ENCODE data around the gene TRIM63. TPM values are rescaled to one million over a fixed set of nuclear protein-coding genes. Genes with fewer than 3 reads are reported as not detected.
A peak's percentile ranks its signal among the peaks of the same experiment; 100 is the strongest.

TRIM63 gene
- polyA plus RNA-seq, 1 of the 3 experiments (the other 2 are of a cell fraction), result not detected

GRCh38 chr1:26009796-26010447, 57.5 kb downstream of the TRIM63 start:
- CTCF ChIA-PET, result interaction anchor here (0.5 to 2.4 kb wide), 14 partner anchors 11 to 748 kb away, joined by 3 to 10 read pairs (median 3); partner anchors contain the start of gene EXTL1
- 76% methylated on average over 6 of the region's 6 CpGs for WGBS (ENCODE audit: low lambda C conversion rate)
- Histone ChIP-seq H3K4me1 (ENCODE audit: control insufficient read depth in 1 of 2, insufficient read depth in 2 of 2, low read depth in 1 of 2, low read length in 1 of 2) (no peaks in the 10 kb centered on the region), H3K36me3 (replicated peaks in 1 of 2; ENCODE audit: control insufficient read depth in 1 of 2, insufficient read depth in 2 of 2, low read length in 1 of 2) (no peaks in the 10 kb centered on the region), H3K9me3 (no peaks in the 10 kb centered on the region), H3K79me2 (ENCODE audit: insufficient read depth) (no peaks in the 10 kb centered on the region), H2AFZ (ENCODE audit: low read depth) (no peak overlapping the region), H3K9ac (no peak overlapping the region), H3K27me3 (ENCODE audit: insufficient read depth) (no peaks in the 10 kb centered on the region), H3K4me2 (no peak overlapping the region), H3K4me3 (ENCODE audit: low read depth in 2 of 2, low read length in 1 of 2) (no peak overlapping the region), H3F3A (replicated peaks; ENCODE audit: insufficient read depth) (no peaks in the 10 kb centered on the region), H4K20me1 (ENCODE audit: insufficient read depth) (no peaks in the 10 kb centered on the region), H3K27ac (ENCODE audit: low read depth in 2 of 2, low read length in 1 of 2) (no peak overlapping the region), H3K9me2 (no peaks in the 10 kb centered on the region)
- POLR2A ChIA-PET, result no interaction called here
- peak; percentile 51 for DNase-seq
- TF ChIP-seq RFX5 (IDR thresholded peaks at IDR 0.05; ENCODE audit: low read length) (no peak), SMC3 (IDR thresholded peaks at IDR 0.05; ENCODE audit: low read depth, low read length) (peak; percentile 33; the same call in 1 of the 2 replicates), CTCF (IDR thresholded peaks at IDR 0.05) (peak; percentile 41), YY1 (IDR thresholded peaks at IDR 0.05; ENCODE audit: low read depth) (no peak), EZH2phosphoT487 (IDR thresholded peaks at IDR 0.05; ENCODE audit: borderline replicate concordance, low read depth) (no peak), RAD21 (IDR thresholded peaks at IDR 0.05; ENCODE audit: low read length) (peak; percentile 54)

- H3K9ac ChIP-seq, result no peak overlapping the region
- no peaks in the 10 kb centered on the region for H3K4me1 ChIP-seq (ENCODE audit: control insufficient read depth in 1 of 2, insufficient read depth in 2 of 2, low read depth in 1 of 2, low read length in 1 of 2)
- ChIA-PET CTCF (interaction anchor here (0.6 to 14.4 kb wide), 3 partner anchors 26 to 303 kb away, joined by 3 to 344 read pairs (median 4); partner anchors contain the start of gene STMN1), POLR2A (no interaction called here)
- H3K9me3 ChIP-seq, result no peaks in the 10 kb centered on the region
- no peak overlapping the region for H3K4me3 ChIP-seq (ENCODE audit: low read depth in 2 of 2, low read length in 1 of 2)
- no peak overlapping the region for H3K4me2 ChIP-seq
- no peaks in the 10 kb centered on the region for H4K20me1 ChIP-seq (ENCODE audit: insufficient read depth)
- H3K27ac ChIP-seq (ENCODE audit: low read depth in 2 of 2, low read length in 1 of 2), result no peak overlapping the region
- H3F3A ChIP-seq (replicated peaks; ENCODE audit: insufficient read depth), result no peaks in the 10 kb centered on the region
- no peaks in the 10 kb centered on the region for H3K27me3 ChIP-seq (ENCODE audit: insufficient read depth)
- no peak for TF ChIP-seq TCF12 (IDR thresholded peaks at IDR 0.05)
- no peak for TF ChIP-seq FOSL2 (IDR thresholded peaks at IDR 0.05; ENCODE audit: borderline replicate concordance, low read depth)
- no peak for DNase-seq
- no peaks in the 10 kb centered on the region for H3K79me2 ChIP-seq (ENCODE audit: insufficient read depth)
- WGBS (ENCODE audit: low lambda C conversion rate), result 91% methylated on average over 16 of the region's 16 CpGs
- H3K9me2 ChIP-seq, result no peaks in the 10 kb centered on the region
- no peaks in the 10 kb centered on the region for H3K36me3 ChIP-seq (replicated peaks in 1 of 2; ENCODE audit: control insufficient read depth in 1 of 2, insufficient read depth in 2 of 2, low read length in 1 of 2)
- H2AFZ ChIP-seq (ENCODE audit: low read depth), result no peak overlapping the region
Observed at GRCh38 chr1:26006710-26007109, 60.7 kb downstream of the TRIM63 start.

All from SK-N-SH (cell line).